Tibial artery (tissue), 4 donors: ENCODE results near the gene ELP1.

Experiments used
- DNase-seq, 2 donors: peaks; one replicate each; pipeline ENCODE4 v3.0.0-alpha.2; 2019
- H3K27ac ChIP-seq, 2 donors: fragments of 200-600 bp; sonication (generic) in 1 of 2; 1 replicate in 1 of 2; 2 replicates in 1 of 2; pipeline ENCODE4 v1.5.1; 2018 to 2019; ENCODE audit warnings: mild to moderate bottlenecking in 1 of 2
- H3K27me3 ChIP-seq, 2 donors: fragments of 200-600 bp; sonication (generic) in 1 of 2; one replicate each; pipeline versions ENCODE4 v1.5.1 to v1.6.0; 2016 to 2019
- H3K36me3 ChIP-seq, 3 donors: fragments of 200-600 bp; sonication (generic) in 2 of 3; one replicate each; pipeline ENCODE4 v1.5.1; 2016 to 2019; ENCODE audit warnings: mild to moderate bottlenecking in 2 of 3
- H3K4me1 ChIP-seq, 4 donors: fragments of 200-600 bp; sonication (generic) in 2 of 4; 1 replicate in 3 of 4; 2 replicates in 1 of 4; pipeline ENCODE4 v1.5.1; 2016 to 2019
- H3K4me3 ChIP-seq, 2 donors: fragments of 200-600 bp; sonication (generic) in 1 of 2; 1 replicate in 1 of 2; 2 replicates in 1 of 2; pipeline ENCODE4 v1.5.1; 2018 to 2019; ENCODE audit warnings: mild to moderate bottlenecking in 2 of 2
- H3K9me3 ChIP-seq, 3 donors: fragments of 200-600 bp; sonication (generic) in 1 of 3; one replicate each; pipeline ENCODE4 v1.5.1; 2016 to 2019
- CTCF ChIP-seq, 2 experiments: fragments of 200-600 bp in 1 of 2; fragments of 450-650 bp in 1 of 2; IDR thresholded peaks; one replicate each; pipeline ENCODE4 v1.5.1; 2017 to 2019; ENCODE audit warnings: antibody characterized with exemption in 2 of 2, mild to moderate bottlenecking in 1 of 2, moderate library complexity in 1 of 2
- intact Hi-C: fragments of 100-400 bp; cut with DNase I; formaldehyde crosslinking; loops from one replicate; pipeline ENCODE4 v1.15.0; 2023; ENCODE audit warnings: low total_unique reads

Gene ELP1

GRCh38 chr9:108861464-108861863 lies 72.5 kb downstream of the ELP1 start:
- no peak overlapping the region for H3K27ac ChIP-seq
- H3K36me3 ChIP-seq = no peaks in the 10 kb centered on the region
- no peak for DNase-seq
- H3K4me1 ChIP-seq = no peaks in the 10 kb centered on the region
- TF ChIP-seq CTCF (IDR thresholded peaks at IDR 0.05) = no peak
- H3K4me3 ChIP-seq = no peak overlapping the region
- H3K27me3 ChIP-seq = no peaks in the 10 kb centered on the region
- intact Hi-C loops = no loop called here
- H3K9me3 ChIP-seq = no peaks in the 10 kb centered on the region

GRCh38 chr9:108860764-108861163 lies 73.2 kb downstream of the ELP1 start:
- no peak for DNase-seq
- no peak overlapping the region for H3K4me3 ChIP-seq
- intact Hi-C loops = no loop called here
- no peaks in the 10 kb centered on the region for H3K27me3 ChIP-seq
- H3K27ac ChIP-seq = no peak overlapping the region
- no peak for TF ChIP-seq CTCF (IDR thresholded peaks at IDR 0.05)
- H3K4me1 ChIP-seq = no peaks in the 10 kb centered on the region
- no peaks in the 10 kb centered on the region for H3K9me3 ChIP-seq
- no peaks in the 10 kb centered on the region for H3K36me3 ChIP-seq

- no peaks in the 10 kb centered on the region for H3K9me3 ChIP-seq
- DNase-seq = no peak
- H3K27me3 ChIP-seq = no peaks in the 10 kb centered on the region
- no peaks in the 10 kb centered on the region for H3K4me1 ChIP-seq
- intact Hi-C loops = no loop called here
- no peak overlapping the region for H3K27ac ChIP-seq
- no peak for TF ChIP-seq CTCF (IDR thresholded peaks at IDR 0.05)
- no peak overlapping the region for H3K4me3 ChIP-seq
- H3K36me3 ChIP-seq = no peaks in the 10 kb centered on the region
Measured at GRCh38 chr9:108860354-108860753, 73.6 kb downstream of the ELP1 start.

- no peaks in the 10 kb centered on the region for H3K4me1 ChIP-seq
- no peaks in the 10 kb centered on the region for H3K27me3 ChIP-seq
- intact Hi-C loops = no loop called here
- DNase-seq = no peak
- H3K9me3 ChIP-seq = no peaks in the 10 kb centered on the region
- H3K4me3 ChIP-seq = no peak overlapping the region
- H3K27ac ChIP-seq = no peak overlapping the region
- no peaks in the 10 kb centered on the region for H3K36me3 ChIP-seq
- no peak for TF ChIP-seq CTCF (IDR thresholded peaks at IDR 0.05)
Measured at GRCh38 chr9:108859459-108860114, 74.3 kb downstream of the ELP1 start.

- intact Hi-C loops = no loop called here
- Histone ChIP-seq H3K4me3 (no peak overlapping the region), H3K36me3 (no peaks in the 10 kb centered on the region), H3K27ac (no peak overlapping the region), H3K4me1 (no peaks in the 10 kb centered on the region), H3K27me3 (no peaks in the 10 kb centered on the region), H3K9me3 (no peaks in the 10 kb centered on the region)
- TF ChIP-seq CTCF (IDR thresholded peaks at IDR 0.05) = no peak
- no peak for DNase-seq
Measured at GRCh38 chr9:108857572-108857971, 76.4 kb downstream of the ELP1 start.

GRCh38 chr9:108855888-108856287 lies 78.0 kb downstream of the ELP1 start, which contains the start of gene ACTL7B:
Gene ACTL7B (minus strand): TSS chr9:108855986. CDS start chr9:108855930, 56 bp downstream.
- Histone ChIP-seq H3K4me1 (no peaks in the 10 kb centered on the region), H3K9me3 (no peaks in the 10 kb centered on the region), H3K27ac (no peak within 1 kb of the TSS), H3K27me3 (no peaks in the 10 kb centered on the region), H3K4me3 (no peak within 1 kb of the TSS), H3K36me3 (no peaks in the 10 kb centered on the region)
- TF ChIP-seq CTCF (IDR thresholded peaks at IDR 0.05) = no peak
- no peak for DNase-seq
- intact Hi-C loops = no loop called here
